HG02798 (cell line): Measurements from ENCODE around the gene AHNAK.
"Not testable (repeated sequence)": the region's sequence is repeated elsewhere in the genome, so short reads cannot be mapped to it uniquely, and the experiment has no call there.

Experiments
- ATAC-seq: cut with Tn5 transposase; IDR thresholded peaks from one replicate; pipeline ENCODE4 v1.9.1; 2021; ENCODE audit warnings: mild to moderate bottlenecking; ENCODE audit not compliant: unreplicated experiment, poor library complexity

AHNAK gene

GRCh38 chr11:62546244-62546928, at the start of gene AHNAK:
AHNAK (minus strand) TSS chr11:62546806; CDS start chr11:62536098, 10,708 bp downstream.
- peak; percentile 37 for ATAC-seq

- no peak for ATAC-seq
Measured at GRCh38 chr11:62595124-62595523, 48.5 kb upstream of the AHNAK start.

- no peak for ATAC-seq
Measured at GRCh38 chr11:62593434-62594044, 46.9 kb upstream of the AHNAK start.

- ATAC-seq, result no peak
Measured at GRCh38 chr11:62592989-62593421, 46.4 kb upstream of the AHNAK start.

GRCh38 chr11:62592146-62592815, 45.7 kb upstream of the AHNAK start:
- no peak for ATAC-seq

GRCh38 chr11:62591448-62592145, 45.0 kb upstream of the AHNAK start, which contains the start of gene TUT1:
TUT1 (minus strand) TSS chr11:62591523; CDS start chr11:62591485, 38 bp downstream.
- peak; percentile 92 for ATAC-seq

GRCh38 chr11:62588966-62589637, 42.5 kb upstream of the AHNAK start:
- ATAC-seq, result no peak

GRCh38 chr11:62585356-62585755, 38.8 kb upstream of the AHNAK start:
- ATAC-seq, result not testable (repeated sequence)

GRCh38 chr11:62581735-62582134, 35.1 kb upstream of the AHNAK start:
- ATAC-seq, result not testable (repeated sequence)

- ATAC-seq, result no peak
Measured at GRCh38 chr11:62580959-62581715, 34.5 kb upstream of the AHNAK start.

GRCh38 chr11:62579252-62579651, 32.6 kb upstream of the AHNAK start:
- no peak for ATAC-seq

- no peak for ATAC-seq
Measured at GRCh38 chr11:62578541-62578940, 31.9 kb upstream of the AHNAK start.

GRCh38 chr11:62577046-62577714, 30.6 kb upstream of the AHNAK start:
- ATAC-seq, result no peak

- ATAC-seq, result no peak
Measured at GRCh38 chr11:62575837-62576236, 29.2 kb upstream of the AHNAK start.

- ATAC-seq, result no peak
Measured at GRCh38 chr11:62575156-62575555, 28.6 kb upstream of the AHNAK start.

GRCh38 chr11:62574363-62575071, 27.9 kb upstream of the AHNAK start:
- peak; percentile 5 for ATAC-seq

- ATAC-seq, result peak; percentile 95
Measured at GRCh38 chr11:62573592-62574362, 27.2 kb upstream of the AHNAK start, which contains the start of gene EEF1G. EEF1G (minus strand) TSS chr11:62573891; CDS start chr11:62573842, 49 bp downstream.
